HG02678 (cell line): Measurements from ENCODE around the gene REPS1.

Source experiments
- ATAC-seq: cut with Tn5 transposase; IDR thresholded peaks from one replicate; pipeline ENCODE4 v1.9.1; 2021; ENCODE audit warnings: mild to moderate bottlenecking, moderate library complexity; ENCODE audit not compliant: unreplicated experiment

Gene REPS1

GRCh38 chr6:138973466-138974153, 14.4 kb downstream of the REPS1 start:
- ATAC-seq, result no peak

- ATAC-seq, result no peak
These were observed 15.8 kb downstream of the REPS1 start for GRCh38 chr6:138972226-138972665.

- ATAC-seq, result no peak
These were observed 16.5 kb downstream of the REPS1 start for GRCh38 chr6:138971601-138972000.

- no peak for ATAC-seq
These were observed 17.1 kb downstream of the REPS1 start for GRCh38 chr6:138970856-138971425.

- no peak for ATAC-seq
These were observed 17.9 kb downstream of the REPS1 start for GRCh38 chr6:138970159-138970558.

- ATAC-seq, result no peak
These were observed 21.2 kb downstream of the REPS1 start for GRCh38 chr6:138966870-138967269.

- ATAC-seq, result no peak
These were observed 22.1 kb downstream of the REPS1 start for GRCh38 chr6:138965971-138966370.

- no peak for ATAC-seq
These were observed 22.7 kb downstream of the REPS1 start for GRCh38 chr6:138965291-138965874.

- ATAC-seq, result no peak
These were observed 24.0 kb downstream of the REPS1 start for GRCh38 chr6:138964012-138964411.

GRCh38 chr6:138963531-138963930, 24.5 kb downstream of the REPS1 start:
- ATAC-seq, result no peak

- no peak for ATAC-seq
These were observed 24.9 kb downstream of the REPS1 start for GRCh38 chr6:138963119-138963518.

- ATAC-seq, result no peak
These were observed 28.5 kb downstream of the REPS1 start for GRCh38 chr6:138959521-138959920.

- no peak for ATAC-seq
These were observed 29.5 kb downstream of the REPS1 start for GRCh38 chr6:138958595-138958994.

- ATAC-seq, result no peak
These were observed 30.1 kb downstream of the REPS1 start for GRCh38 chr6:138957903-138958302.

- ATAC-seq, result no peak
These were observed 30.6 kb downstream of the REPS1 start for GRCh38 chr6:138957484-138957883.

- no peak for ATAC-seq
These were observed 31.7 kb downstream of the REPS1 start for GRCh38 chr6:138956244-138956924.

- ATAC-seq, result no peak
These were observed 32.8 kb downstream of the REPS1 start for GRCh38 chr6:138955262-138955661.

- no peak for ATAC-seq
These were observed 34.6 kb downstream of the REPS1 start for GRCh38 chr6:138953451-138953850.

GRCh38 chr6:138948546-138949179, 39.4 kb downstream of the REPS1 start:
- ATAC-seq, result no peak

GRCh38 chr6:138948004-138948403, 40.0 kb downstream of the REPS1 start:
- no peak for ATAC-seq

GRCh38 chr6:138945354-138945753, 42.7 kb downstream of the REPS1 start:
- no peak for ATAC-seq
